K562 (cell line): Measurements from ENCODE around the gene UBE3B. TPM values are rescaled to one million over a fixed set of nuclear protein-coding genes. Genes with fewer than 3 reads are reported as not detected.

ENCODE experiments used
- CREB1 ChIP-seq, 2 experiments: sonication (generic) in 1 of 2; formaldehyde crosslinking in 1 of 2; IDR thresholded peaks; 2 replicates each; pipeline versions ENCODE4 v1.6.1 to v1.8.0; 2012 to 2022; ENCODE audit warnings: inconsistent platforms in 1 of 2, mild to moderate bottlenecking in 1 of 2, missing genetic modification reagents in 1 of 2, moderate library complexity in 1 of 2
- DPF2 ChIP-seq: fragments of 450-650 bp; IDR thresholded peaks from 2 replicates; pipeline ENCODE4 v1.6.1; 2016
- ETV5 ChIP-seq: sonication (generic); formaldehyde crosslinking; IDR thresholded peaks from 2 replicates; pipeline ENCODE4 v1.4.0; 2020; ENCODE audit warnings: low read depth, mild to moderate bottlenecking, missing genetic modification reagents
- HNRNPL ChIP-seq: fragments of 200-400 bp; formaldehyde crosslinking; IDR thresholded peaks from 2 replicates; pipeline ENCODE4 v1.6.1; 2017; ENCODE audit warnings: low read depth, mild to moderate bottlenecking, low read length
- MAZ ChIP-seq, 2 experiments: fragments of 450-650 bp in 1 of 2; sonication (generic) in 1 of 2; formaldehyde crosslinking; IDR thresholded peaks in 1 of 2; conservative IDR thresholded peaks in 1 of 2; 2 replicates each; pipeline versions ENCODE4 v1.4.0 to v1.5.0; 2020; ENCODE audit warnings: mild to moderate bottlenecking in 1 of 2, missing genetic modification reagents in 1 of 2
- POLR2A ChIP-seq: fragments of 450-650 bp; conservative IDR thresholded peaks from 2 replicates; pipeline ENCODE4 v1.6.1; 2016
- SAFB2 ChIP-seq: fragments of 200-400 bp; formaldehyde crosslinking; IDR thresholded peaks from 2 replicates; pipeline ENCODE4 v1.6.1; 2018; ENCODE audit warnings: borderline replicate concordance, low read length, low read depth, moderate library complexity; ENCODE audit not compliant: severe bottlenecking
- ZBED1 ChIP-seq: IDR thresholded peaks from 2 replicates; pipeline ENCODE4 v1.6.1; 2014
- ZFP30 ChIP-seq: fragments of 250-450 bp; sonication (Bioruptor Pico); IDR thresholded peaks from 2 replicates; pipeline ENCODE4 v1.8.0; 2022; ENCODE audit warnings: moderate library complexity, mild to moderate bottlenecking, inconsistent platforms, borderline replicate concordance
- polyA plus RNA-seq, 8 experiments: library from polyadenylated mRNA; depleted of rRNA in 4 of 8; stranded (reverse) in 5 of 8; unstranded in 3 of 8; fragments of >200 nt; fragmentation: Nextera tagmentation in 2 of 8; fragmentation: Illumina TruSeq in 1 of 8; extraction: Ambion mirVana in 2 of 8; extraction: Trizol in 1 of 8; gene quantifications; 2 replicates each; pipeline versions ENCODE4 v1.2.1 to v1.2.3, GENCODE V29; 2011 to 2014; ENCODE audit warnings: inconsistent platforms in 1 of 8, missing spikeins in 1 of 8
- total RNA-seq, 7 experiments: library from RNA; depleted of rRNA in 6 of 7; stranded (reverse); fragments of >200 nt in 6 of 7; fragmentation: Illumina TruSeq in 2 of 7; extraction: Trizol in 2 of 7; gene quantifications; 2 replicates each; pipeline versions ENCODE4 v1.2.1 to v1.2.3, GENCODE V29; 2011 to 2021; ENCODE audit warnings: low replicate concordance in 1 of 7
- TF ChIP-seq, protein P1 (sequence below): sonication (generic); formaldehyde crosslinking; IDR thresholded peaks from 2 replicates; pipeline ENCODE4 v1.9.0; 2022; ENCODE audit warnings: mild to moderate bottlenecking, missing genetic modification reagents
- TF ChIP-seq, protein P2 (sequence below): fragments of 250-450 bp; sonication (Bioruptor Pico); IDR thresholded peaks from 2 replicates; pipeline ENCODE4 v1.4.0; 2020; ENCODE audit warnings: mild to moderate bottlenecking, moderate library complexity
- TF ChIP-seq, protein P3 (sequence below), 2 experiments: fragments of 450-650 bp; IDR thresholded peaks; 2 replicates each; pipeline ENCODE4 v1.6.1; 2016; ENCODE audit warnings: mild to moderate bottlenecking in 2 of 2, borderline replicate concordance in 1 of 2, low read depth in 1 of 2, moderate library complexity in 1 of 2
- TF ChIP-seq, protein P4 (sequence below): sonication (generic); formaldehyde crosslinking; IDR thresholded peaks from 2 replicates; pipeline ENCODE4 v1.8.0; 2022; ENCODE audit warnings: missing genetic modification reagents, mild to moderate bottlenecking, moderate library complexity, borderline replicate concordance

UBE3B gene
- total and polyA plus RNA-seq, 9 of the 15 experiments (the other 6 are each of a cell fraction or from before 2014, with no cell fraction given), result 7.6 to 23.6 (median 15.5) TPM

DNA sequence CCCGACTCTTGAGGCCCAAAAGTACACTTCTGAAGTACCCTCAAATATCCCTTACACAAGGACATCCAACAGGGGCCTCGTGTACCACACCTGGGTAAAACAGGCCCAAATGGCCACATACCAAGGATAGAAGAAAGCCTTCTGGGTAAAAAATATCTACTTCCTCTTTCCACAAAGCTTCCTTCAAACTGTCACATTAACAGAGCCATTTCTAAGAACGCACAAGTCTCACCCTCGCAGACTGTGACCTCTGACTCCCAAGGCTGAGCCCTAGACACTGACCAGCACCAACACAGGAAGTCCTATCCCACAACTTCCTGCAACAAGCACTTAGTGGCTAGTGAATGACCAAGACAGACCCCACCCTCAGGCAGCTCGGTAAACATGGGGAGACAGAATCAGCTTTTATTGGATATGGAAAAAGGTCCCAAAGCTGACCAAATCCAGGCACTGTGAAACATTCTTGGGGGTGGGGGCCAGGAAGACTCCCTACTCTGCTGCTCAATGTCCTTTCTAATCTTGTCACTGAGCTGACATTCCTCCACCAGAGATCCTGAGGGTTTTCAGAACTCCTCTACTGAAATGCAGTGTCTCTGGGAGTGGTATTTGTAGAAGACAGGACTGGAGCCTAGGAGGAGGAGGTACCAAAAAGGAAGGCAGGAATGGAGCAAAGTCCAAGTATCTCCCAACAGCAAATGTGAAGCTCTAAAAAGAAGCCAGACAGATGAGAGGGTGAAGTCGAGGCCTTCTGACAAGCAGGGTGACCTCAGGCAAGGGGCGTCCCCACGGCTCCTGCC, 16.2 kb upstream of the UBE3B start (continued):
- TF ChIP-seq ZFP30 (CRISPR knock-in tag) (no peak), ZBED1 (no peak), MAZ (CRISPR knock-in tag; conservative IDR thresholded peaks at IDR 0.05 in 1 of 2, IDR thresholded peaks at IDR 0.05 in 1 of 2) (0 out of 4 replicates have a peak, but pooled peaks of 1 of the 2 experiments have one; percentile 25), CREB1 (IDR thresholded peaks at IDR 0.05) (no peak), CREB1 (CRISPR knock-in tag; IDR thresholded peaks at IDR 0.05) (no peak), HNRNPL (no peak), POLR2A (no peak; the same call in 1 of the 2 replicates), SAFB2 (no peak), DPF2 (peak; percentile 75; the same call in 1 of the 2 replicates), ETV5 (CRISPR knock-in tag) (peak; percentile 94)
- TF ChIP-seq, protein P1, sequence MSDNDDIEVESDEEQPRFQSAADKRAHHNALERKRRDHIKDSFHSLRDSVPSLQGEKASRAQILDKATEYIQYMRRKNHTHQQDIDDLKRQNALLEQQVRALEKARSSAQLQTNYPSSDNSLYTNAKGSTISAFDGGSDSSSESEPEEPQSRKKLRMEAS, result peak; percentile 40; the same call in 1 of the 2 replicates
- TF ChIP-seq, protein P2, sequence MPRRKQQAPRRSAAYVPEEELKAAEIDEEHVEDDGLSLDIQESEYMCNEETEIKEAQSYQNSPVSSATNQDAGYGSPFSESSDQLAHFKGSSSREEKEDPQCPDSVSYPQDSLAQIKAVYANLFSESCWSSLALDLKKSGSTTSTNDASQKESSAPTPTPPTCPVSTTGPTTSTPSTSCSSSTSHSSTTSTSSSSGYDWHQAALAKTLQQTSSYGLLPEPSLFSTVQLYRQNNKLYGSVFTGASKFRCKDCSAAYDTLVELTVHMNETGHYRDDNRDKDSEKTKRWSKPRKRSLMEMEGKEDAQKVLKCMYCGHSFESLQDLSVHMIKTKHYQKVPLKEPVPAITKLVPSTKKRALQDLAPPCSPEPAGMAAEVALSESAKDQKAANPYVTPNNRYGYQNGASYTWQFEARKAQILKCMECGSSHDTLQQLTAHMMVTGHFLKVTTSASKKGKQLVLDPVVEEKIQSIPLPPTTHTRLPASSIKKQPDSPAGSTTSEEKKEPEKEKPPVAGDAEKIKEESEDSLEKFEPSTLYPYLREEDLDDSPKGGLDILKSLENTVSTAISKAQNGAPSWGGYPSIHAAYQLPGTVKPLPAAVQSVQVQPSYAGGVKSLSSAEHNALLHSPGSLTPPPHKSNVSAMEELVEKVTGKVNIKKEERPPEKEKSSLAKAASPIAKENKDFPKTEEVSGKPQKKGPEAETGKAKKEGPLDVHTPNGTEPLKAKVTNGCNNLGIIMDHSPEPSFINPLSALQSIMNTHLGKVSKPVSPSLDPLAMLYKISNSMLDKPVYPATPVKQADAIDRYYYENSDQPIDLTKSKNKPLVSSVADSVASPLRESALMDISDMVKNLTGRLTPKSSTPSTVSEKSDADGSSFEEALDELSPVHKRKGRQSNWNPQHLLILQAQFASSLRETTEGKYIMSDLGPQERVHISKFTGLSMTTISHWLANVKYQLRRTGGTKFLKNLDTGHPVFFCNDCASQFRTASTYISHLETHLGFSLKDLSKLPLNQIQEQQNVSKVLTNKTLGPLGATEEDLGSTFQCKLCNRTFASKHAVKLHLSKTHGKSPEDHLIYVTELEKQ (CRISPR knock-in tag), result peak; percentile 77; the same call in 1 of the 2 replicates
- TF ChIP-seq, protein P3, sequence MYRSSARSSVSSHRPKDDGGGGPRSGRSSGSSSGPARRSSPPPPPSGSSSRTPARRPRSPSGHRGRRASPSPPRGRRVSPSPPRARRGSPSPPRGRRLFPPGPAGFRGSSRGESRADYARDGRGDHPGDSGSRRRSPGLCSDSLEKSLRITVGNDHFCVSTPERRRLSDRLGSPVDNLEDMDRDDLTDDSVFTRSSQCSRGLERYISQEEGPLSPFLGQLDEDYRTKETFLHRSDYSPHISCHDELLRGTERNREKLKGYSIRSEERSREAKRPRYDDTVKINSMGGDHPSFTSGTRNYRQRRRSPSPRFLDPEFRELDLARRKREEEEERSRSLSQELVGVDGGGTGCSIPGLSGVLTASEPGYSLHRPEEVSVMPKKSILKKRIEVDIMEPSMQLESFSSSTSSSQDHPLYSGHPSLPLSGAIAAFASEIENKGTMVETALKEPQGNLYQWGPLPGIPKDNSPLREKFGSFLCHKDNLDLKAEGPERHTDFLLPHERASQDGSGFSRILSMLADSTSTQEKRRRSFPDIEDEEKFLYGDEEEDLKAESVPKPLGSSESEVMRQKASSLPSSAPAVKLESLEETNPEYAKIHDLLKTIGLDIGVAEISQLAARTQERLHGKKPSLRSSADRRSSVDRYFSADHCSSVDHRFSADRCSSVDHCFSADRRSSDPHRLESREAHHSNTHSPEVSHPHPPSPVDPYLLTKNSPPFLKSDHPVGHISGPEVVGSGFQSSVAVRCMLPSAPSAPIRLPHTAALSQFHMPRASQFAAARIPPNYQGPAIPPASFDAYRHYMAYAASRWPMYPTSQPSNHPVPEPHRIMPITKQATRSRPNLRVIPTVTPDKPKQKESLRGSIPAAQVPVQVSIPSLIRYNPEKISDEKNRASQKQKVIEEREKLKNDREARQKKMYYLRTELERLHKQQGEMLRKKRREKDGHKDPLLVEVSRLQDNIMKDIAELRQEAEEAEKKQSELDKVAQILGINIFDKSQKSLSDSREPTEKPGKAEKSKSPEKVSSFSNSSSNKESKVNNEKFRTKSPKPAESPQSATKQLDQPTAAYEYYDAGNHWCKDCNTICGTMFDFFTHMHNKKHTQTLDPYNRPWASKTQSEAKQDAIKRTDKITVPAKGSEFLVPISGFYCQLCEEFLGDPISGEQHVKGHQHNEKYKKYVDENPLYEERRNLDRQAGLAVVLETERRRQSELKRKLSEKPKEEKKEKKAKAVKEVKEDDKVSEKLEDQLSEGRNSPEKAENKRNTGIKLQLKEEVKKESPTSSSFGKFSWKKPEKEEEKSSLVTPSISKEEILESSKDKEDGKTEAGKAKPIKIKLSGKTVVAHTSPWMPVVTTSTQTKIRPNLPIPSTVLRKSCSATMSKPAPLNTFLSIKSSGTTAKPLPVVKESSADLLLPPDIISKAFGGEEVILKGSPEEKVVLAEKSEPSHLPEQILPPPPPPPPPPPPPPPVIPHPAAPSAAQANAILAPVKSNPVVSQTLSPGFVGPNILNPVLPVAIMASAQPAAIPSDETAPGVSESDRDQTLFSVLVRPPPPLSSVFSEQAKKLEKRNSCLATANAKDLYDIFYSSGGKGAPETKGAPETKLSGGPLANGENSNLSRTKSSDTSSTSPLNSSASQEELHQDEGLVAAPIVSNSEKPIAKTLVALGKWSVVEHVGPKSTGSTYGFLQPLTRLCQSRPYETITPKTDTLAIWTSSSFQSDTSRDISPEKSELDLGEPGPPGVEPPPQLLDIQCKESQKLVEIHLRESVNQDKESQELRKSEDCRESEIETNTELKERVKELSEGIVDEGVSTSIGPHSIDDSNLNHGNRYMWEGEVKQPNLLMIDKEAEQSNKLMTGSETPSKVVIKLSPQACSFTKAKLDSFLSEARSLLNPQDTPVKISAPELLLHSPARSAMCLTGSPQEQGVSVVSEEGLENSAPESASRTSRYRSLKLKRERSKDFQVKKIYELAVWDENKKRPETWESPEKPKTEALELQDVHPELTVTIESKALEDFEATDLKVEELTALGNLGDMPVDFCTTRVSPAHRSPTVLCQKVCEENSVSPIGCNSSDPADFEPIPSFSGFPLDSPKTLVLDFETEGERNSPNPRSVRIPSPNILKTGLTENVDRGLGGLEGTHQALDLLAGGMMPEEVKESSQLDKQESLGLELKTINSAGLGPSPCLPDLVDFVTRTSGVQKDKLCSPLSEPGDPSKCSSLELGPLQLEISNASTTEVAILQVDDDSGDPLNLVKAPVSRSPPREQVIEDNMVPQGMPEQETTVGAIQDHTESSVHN (IDR thresholded peaks at IDR 0.05; ENCODE audit: borderline replicate concordance in 1 of 2, low read depth in 1 of 2), result no peak
- TF ChIP-seq, protein P4, sequence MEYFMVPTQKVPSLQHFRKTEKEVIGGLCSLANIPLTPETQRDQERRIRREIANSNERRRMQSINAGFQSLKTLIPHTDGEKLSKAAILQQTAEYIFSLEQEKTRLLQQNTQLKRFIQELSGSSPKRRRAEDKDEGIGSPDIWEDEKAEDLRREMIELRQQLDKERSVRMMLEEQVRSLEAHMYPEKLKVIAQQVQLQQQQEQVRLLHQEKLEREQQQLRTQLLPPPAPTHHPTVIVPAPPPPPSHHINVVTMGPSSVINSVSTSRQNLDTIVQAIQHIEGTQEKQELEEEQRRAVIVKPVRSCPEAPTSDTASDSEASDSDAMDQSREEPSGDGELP (CRISPR knock-in tag), result no peak
